HG02973 (cell line): ENCODE results near the gene TRPM1.

ENCODE experiments used
- ATAC-seq: cut with Tn5 transposase; IDR thresholded peaks from one replicate; pipeline ENCODE4 v1.9.1; 2021; ENCODE audit warnings: moderate library complexity; ENCODE audit not compliant: unreplicated experiment

Gene TRPM1

GRCh38 chr15:31021067-31021665, 80.4 kb downstream of the TRPM1 start:
- ATAC-seq = no peak

- ATAC-seq = no peak
These were observed 81.0 kb downstream of the TRPM1 start for GRCh38 chr15:31020542-31020941.

GRCh38 chr15:31019986-31020385, 81.5 kb downstream of the TRPM1 start:
- no peak for ATAC-seq

- ATAC-seq = no peak
These were observed 84.2 kb downstream of the TRPM1 start for GRCh38 chr15:31017311-31017710.

- no peak for ATAC-seq
These were observed 85.0 kb downstream of the TRPM1 start for GRCh38 chr15:31016446-31016915.

- ATAC-seq = no peak
These were observed 87.0 kb downstream of the TRPM1 start for GRCh38 chr15:31014608-31014925.

GRCh38 chr15:31013863-31014607, 87.5 kb downstream of the TRPM1 start:
- peak; percentile 58 for ATAC-seq

GRCh38 chr15:31012455-31012854, 89.1 kb downstream of the TRPM1 start:
- ATAC-seq = no peak

GRCh38 chr15:31010036-31010435, 91.5 kb downstream of the TRPM1 start:
- ATAC-seq = no peak

GRCh38 chr15:31005660-31006059, 95.9 kb downstream of the TRPM1 start:
- ATAC-seq = no peak

- peak; percentile 81 for ATAC-seq
These were observed 97.2 kb downstream of the TRPM1 start for GRCh38 chr15:31004220-31004733.

GRCh38 chr15:31001702-31002101, 99.8 kb downstream of the TRPM1 start:
- no peak for ATAC-seq

- ATAC-seq = no peak
These were observed 101.8 kb downstream of the TRPM1 start for GRCh38 chr15:30999729-31000128.

GRCh38 chr15:30997270-30997669, 104.3 kb downstream of the TRPM1 start:
- ATAC-seq = no peak

GRCh38 chr15:30992249-30992864, 109.2 kb downstream of the TRPM1 start:
- ATAC-seq = no peak

GRCh38 chr15:30991255-30992235, 110.0 kb downstream of the TRPM1 start, which contains the start of gene MTMR10:
TSS of gene MTMR10 (minus strand) at chr15:30991628. CDS start at chr15:30991506, 122 bp downstream.
- ATAC-seq = peak; percentile 79

GRCh38 chr15:30990446-30991254, 110.9 kb downstream of the TRPM1 start:
- ATAC-seq = no peak

GRCh38 chr15:30990036-30990435, 111.5 kb downstream of the TRPM1 start:
- no peak for ATAC-seq

- ATAC-seq = no peak
These were observed 116.4 kb downstream of the TRPM1 start for GRCh38 chr15:30985081-30985531.

GRCh38 chr15:30984542-30984941, 117.0 kb downstream of the TRPM1 start:
- ATAC-seq = no peak
